SJCRH30 (cell line): ENCODE results near the gene COL16A1. TPM values are rescaled to one million over a fixed set of nuclear protein-coding genes. Genes with fewer than 3 reads are reported as not detected.

Experiments
- DNase-seq, 2 experiments: peaks; one replicate each; pipeline ENCODE4 v3.0.0-alpha.2; 2015 to 2020
- H3K27ac ChIP-seq: fragments of 250-450 bp; sonication (Bioruptor Pico); 2 replicates; pipeline ENCODE4 v1.5.1; 2020; ENCODE audit warnings: mild to moderate bottlenecking, moderate library complexity
- H3K27me3 ChIP-seq: fragments of 250-450 bp; sonication (Bioruptor Pico); 2 replicates; pipeline ENCODE4 v1.5.1; 2020; ENCODE audit warnings: mild to moderate bottlenecking, moderate library complexity
- H3K36me3 ChIP-seq: fragments of 250-450 bp; sonication (Bioruptor Pico); 2 replicates; pipeline ENCODE4 v1.5.1; 2020; ENCODE audit warnings: mild to moderate bottlenecking, moderate library complexity
- H3K4me1 ChIP-seq: fragments of 250-450 bp; sonication (Bioruptor Pico); 2 replicates; pipeline ENCODE4 v1.5.1; 2020; ENCODE audit warnings: mild to moderate bottlenecking, moderate library complexity
- H3K4me3 ChIP-seq: fragments of 250-450 bp; sonication (Bioruptor Pico); 2 replicates; pipeline ENCODE4 v1.5.1; 2020; ENCODE audit warnings: mild to moderate bottlenecking, moderate library complexity
- H3K9me3 ChIP-seq: fragments of 250-450 bp; sonication (Bioruptor Pico); replicated peaks from 2 replicates; pipeline ENCODE4 v1.5.1; 2020; ENCODE audit warnings: mild to moderate bottlenecking, moderate library complexity
- total RNA-seq: library from RNA; depleted of rRNA; stranded (reverse); fragments of >200 nt; shearing (Covaris generic); gene quantifications from 2 replicates; pipeline ENCODE4 v1.2.3, GENCODE V29; 2014

COL16A1 gene
- total RNA-seq, 1 experiment from 2014 or later, result 2.7 TPM

DNA sequence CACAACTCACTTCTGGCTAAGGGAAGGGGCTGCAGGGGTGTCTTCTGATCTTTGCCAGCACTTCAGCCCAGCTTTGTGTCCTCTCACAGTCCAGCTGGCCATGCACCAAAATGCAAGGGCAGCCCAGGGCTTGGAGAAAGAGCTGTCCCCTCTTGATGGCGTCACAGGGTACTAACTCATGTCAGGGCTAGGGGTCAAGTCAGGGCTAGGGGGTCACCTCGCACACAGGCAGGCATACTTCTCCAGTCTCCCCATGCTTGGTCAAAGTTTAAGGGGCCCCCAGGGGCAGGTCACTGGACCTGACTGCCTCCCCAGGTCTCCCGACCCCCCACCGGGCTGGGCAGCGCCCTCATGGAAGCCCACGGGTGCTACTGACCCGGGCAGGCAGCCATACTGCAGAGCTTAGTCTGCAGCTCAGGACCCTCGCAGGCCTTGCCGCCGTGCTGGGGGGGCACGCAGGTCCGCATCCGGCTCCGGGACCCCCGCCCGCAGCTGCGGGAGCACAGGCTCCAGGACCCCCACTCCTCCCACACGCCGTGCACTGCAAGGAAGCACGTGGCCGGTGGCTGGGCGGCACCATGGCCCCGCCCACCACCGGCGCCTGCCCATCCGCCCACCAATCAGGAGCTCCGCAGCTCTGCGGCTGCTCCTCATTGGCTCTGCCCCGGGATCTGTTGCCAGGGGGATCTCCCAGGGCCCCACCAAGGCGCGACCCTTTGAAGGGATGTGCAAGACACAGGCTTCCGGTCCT is 38.8 kb upstream of the COL16A1 start:
- Histone ChIP-seq H3K9me3 (no peaks in the 10 kb centered on the region), H3K4me1 (no peaks in the 10 kb centered on the region), H3K36me3 (no peaks in the 10 kb centered on the region), H3K27me3 (peaks cover 14% of the 10 kb centered on the region), H3K4me3 (no peak overlapping the region), H3K27ac (no peak overlapping the region)
- no peak for DNase-seq

DNA sequence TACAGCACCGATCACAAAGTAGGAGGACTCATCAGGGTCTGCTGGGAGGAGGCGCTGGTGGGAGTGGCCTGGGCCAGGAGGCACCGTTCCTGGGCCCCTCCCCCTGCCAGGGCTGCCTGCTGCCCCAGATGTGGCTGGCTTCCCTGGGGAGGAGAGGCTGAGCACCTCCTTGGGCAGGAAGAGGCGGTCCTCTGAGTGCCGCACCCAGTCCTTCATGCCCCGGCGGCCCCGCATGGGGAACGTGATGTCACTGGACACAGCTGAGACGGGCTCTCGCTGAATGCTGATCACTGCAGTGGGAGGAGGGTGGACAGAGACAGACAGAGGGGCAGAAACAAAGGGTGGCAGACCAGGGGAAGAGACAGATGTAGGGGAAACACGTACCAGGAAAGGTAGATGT is 35.5 kb upstream of the COL16A1 start:
- H3K4me1 ChIP-seq, result no peaks in the 10 kb centered on the region
- no peak overlapping the region for H3K27ac ChIP-seq
- no peaks in the 10 kb centered on the region for H3K36me3 ChIP-seq
- H3K4me3 ChIP-seq, result no peak overlapping the region
- no peaks in the 10 kb centered on the region for H3K9me3 ChIP-seq
- no peak for DNase-seq
- H3K27me3 ChIP-seq, result peaks cover 20% of the 10 kb centered on the region

DNA sequence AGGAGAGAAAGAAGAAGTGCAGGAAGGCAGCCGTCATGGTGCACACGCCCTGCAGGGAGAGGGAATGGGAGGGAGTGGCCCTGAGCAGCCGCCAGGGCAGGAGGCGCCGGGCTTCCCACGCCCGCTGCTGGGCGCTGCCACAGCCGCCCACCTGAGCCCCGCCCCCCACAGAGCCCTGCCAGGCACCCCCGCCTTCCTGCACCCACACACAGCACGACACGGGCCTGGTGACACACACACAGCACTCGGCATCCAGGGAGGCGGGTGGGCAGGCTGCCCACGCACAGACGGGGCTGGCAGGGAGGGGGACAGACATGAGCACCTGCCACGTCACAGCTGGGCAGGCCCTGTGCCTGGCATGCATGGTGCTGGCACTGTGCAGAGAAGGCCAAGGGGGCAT is 32.9 kb upstream of the COL16A1 start:
- Histone ChIP-seq H3K4me1 (no peaks in the 10 kb centered on the region), H3K4me3 (no peak overlapping the region), H3K9me3 (no peaks in the 10 kb centered on the region), H3K36me3 (no peaks in the 10 kb centered on the region), H3K27me3 (peaks cover 35% of the 10 kb centered on the region), H3K27ac (no peak overlapping the region)
- no peak for DNase-seq

DNA sequence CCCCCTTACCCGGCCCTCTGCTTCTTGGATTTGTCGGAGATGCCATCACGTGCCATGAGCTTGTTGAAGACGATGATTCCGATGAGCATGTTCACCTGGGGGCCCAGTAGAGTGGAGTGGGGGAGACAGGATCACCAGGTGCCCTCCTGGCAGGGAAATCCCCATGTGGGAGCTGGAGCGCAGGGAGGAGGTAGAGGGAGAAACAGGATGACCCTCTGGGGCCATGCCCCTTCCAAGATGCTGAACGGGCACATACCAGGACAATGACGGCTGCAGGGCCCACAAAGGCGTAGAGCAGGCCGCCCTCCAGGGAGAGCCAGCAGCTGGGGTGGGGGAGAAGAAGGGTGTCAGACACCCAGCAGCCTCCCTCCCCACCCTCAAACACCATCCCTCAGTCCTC is 31.8 kb upstream of the COL16A1 start:
- no peak overlapping the region for H3K4me3 ChIP-seq
- H3K36me3 ChIP-seq, result no peaks in the 10 kb centered on the region
- DNase-seq, result no peak
- H3K27ac ChIP-seq, result no peak overlapping the region
- H3K4me1 ChIP-seq, result no peaks in the 10 kb centered on the region
- no peaks in the 10 kb centered on the region for H3K9me3 ChIP-seq
- peaks cover 36% of the 10 kb centered on the region for H3K27me3 ChIP-seq

- H3K4me1 ChIP-seq, result no peaks in the 10 kb centered on the region
- no peak overlapping the region for H3K4me3 ChIP-seq
- DNase-seq, result no peak
- no peaks in the 10 kb centered on the region for H3K36me3 ChIP-seq
- H3K9me3 ChIP-seq, result no peaks in the 10 kb centered on the region
- H3K27me3 ChIP-seq, result peaks cover 41% of the 10 kb centered on the region
- no peak overlapping the region for H3K27ac ChIP-seq
Observed at GRCh38 chr1:31734582-31735107, 30.8 kb upstream of the COL16A1 start.

- Histone ChIP-seq H3K36me3 (no peaks in the 10 kb centered on the region), H3K27ac (no peak overlapping the region)
Observed at GRCh38 chr1:31733389-31734219, 29.8 kb upstream of the COL16A1 start.

GRCh38 chr1:31732751-31733289 is 29.0 kb upstream of the COL16A1 start:
- no peaks in the 10 kb centered on the region for H3K4me1 ChIP-seq
- H3K27ac ChIP-seq, result no peak overlapping the region
- peaks cover 38% of the 10 kb centered on the region for H3K27me3 ChIP-seq
- H3K4me3 ChIP-seq, result no peak overlapping the region
- no peaks in the 10 kb centered on the region for H3K36me3 ChIP-seq
- no peaks in the 10 kb centered on the region for H3K9me3 ChIP-seq
- no peak for DNase-seq

More at GRCh38 chr1:31733389-31734219, 29.8 kb upstream of the COL16A1 start:
- Histone ChIP-seq H3K27me3 (peaks cover 43% of the 10 kb centered on the region), H3K4me1 (no peaks in the 10 kb centered on the region), H3K4me3 (no peak overlapping the region), H3K9me3 (no peaks in the 10 kb centered on the region)
- DNase-seq, result no peak

DNA sequence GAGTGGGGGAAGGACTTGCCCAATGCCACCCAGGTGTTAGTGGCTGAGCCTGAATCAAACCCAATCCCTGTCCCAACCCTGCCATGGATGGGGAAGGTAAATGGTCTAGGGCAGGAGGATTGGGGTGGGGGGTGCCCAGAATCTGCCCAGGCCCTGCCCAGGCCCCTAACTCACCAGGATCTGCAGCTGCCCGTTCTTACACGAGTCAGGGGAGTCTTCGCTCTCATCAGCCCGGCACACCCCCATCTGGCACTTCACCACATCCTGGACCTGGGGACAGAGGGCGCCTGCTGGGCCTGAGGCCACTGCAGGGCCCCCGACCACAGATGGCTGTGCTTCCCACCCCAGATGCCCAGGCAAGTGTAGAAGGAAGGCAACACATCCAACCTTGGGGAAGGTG is 28.5 kb upstream of the COL16A1 start:
- no peaks in the 10 kb centered on the region for H3K36me3 ChIP-seq
- DNase-seq, result no peak
- no peaks in the 10 kb centered on the region for H3K9me3 ChIP-seq

DNA sequence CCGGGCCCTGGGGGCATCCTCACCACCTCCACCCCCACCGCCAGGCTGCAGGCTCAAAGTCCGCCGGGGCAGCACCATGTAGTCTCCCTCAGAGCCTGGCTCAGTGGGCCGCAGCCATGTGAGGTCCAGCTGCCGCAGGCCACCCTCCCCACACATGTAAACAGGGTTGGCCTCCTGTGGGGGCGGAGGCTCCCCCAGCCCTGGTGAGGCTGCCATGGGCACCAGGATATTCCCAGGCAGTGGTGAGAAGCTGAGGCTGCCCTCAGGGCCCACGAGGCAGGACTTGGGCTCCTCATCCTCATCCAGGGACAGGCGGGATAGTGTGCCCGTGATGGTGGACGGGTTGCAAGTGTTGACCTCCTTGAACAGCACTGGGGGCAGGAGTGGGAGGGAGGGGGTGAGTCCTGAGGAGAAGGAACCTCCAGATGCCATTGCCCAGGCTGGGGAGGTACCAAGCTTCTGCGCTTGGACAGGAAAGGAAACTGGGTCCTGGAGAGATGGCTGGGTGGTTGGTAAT is 27.3 kb upstream of the COL16A1 start:
- DNase-seq, result no peak
- no peak overlapping the region for H3K27ac ChIP-seq
- no peaks in the 10 kb centered on the region for H3K9me3 ChIP-seq
- H3K4me3 ChIP-seq, result no peak overlapping the region
- H3K4me1 ChIP-seq, result no peaks in the 10 kb centered on the region
- H3K36me3 ChIP-seq, result no peaks in the 10 kb centered on the region
- H3K27me3 ChIP-seq, result peaks cover 35% of the 10 kb centered on the region

More for the DNA sequence above, 28.5 kb upstream of the COL16A1 start:
- Histone ChIP-seq H3K4me3 (no peak overlapping the region), H3K4me1 (no peaks in the 10 kb centered on the region), H3K27ac (no peak overlapping the region), H3K27me3 (peaks cover 38% of the 10 kb centered on the region)

DNA sequence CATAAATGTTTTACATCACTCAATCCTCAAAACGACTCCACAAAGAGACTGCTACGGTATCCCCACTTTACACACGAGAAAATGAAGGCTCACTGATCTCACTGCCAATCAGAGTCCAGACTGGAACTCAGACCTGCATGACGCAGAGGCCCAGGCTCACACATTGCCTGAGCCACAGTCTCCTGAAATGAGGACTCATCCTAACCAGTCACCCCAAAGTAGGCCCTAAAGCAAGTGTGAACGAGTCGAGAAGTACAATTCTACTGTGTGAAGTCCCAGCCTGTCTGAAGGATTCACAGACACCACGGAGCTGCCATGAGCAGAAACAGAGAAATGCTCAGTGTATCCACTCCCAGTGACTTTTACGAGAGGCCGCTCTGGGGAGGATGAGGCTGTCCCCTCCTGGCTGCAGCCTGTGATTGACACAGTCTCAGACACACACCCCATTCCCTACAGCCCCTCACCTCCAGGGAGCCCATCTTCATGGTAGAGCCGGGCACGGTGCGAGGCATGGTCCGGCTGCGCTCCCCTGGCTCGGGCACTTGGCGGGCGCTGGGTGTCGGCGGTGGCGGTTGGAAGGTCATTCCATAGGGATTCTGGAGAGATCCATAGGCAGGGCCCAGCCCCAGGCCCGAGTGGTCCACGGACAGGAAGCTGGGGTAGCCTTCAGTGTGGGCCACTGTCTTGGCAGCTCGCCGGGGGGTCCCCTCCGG is 26.7 kb upstream of the COL16A1 start:
- no peak overlapping the region for H3K27ac ChIP-seq
- H3K4me3 ChIP-seq, result no peak overlapping the region
- H3K36me3 ChIP-seq, result no peaks in the 10 kb centered on the region

GRCh38 chr1:31727849-31728248 is 24.0 kb upstream of the COL16A1 start:
- no peak for DNase-seq
- Histone ChIP-seq H3K27ac (no peak overlapping the region), H3K27me3 (peaks cover 25% of the 10 kb centered on the region), H3K4me1 (no peaks in the 10 kb centered on the region), H3K36me3 (no peaks in the 10 kb centered on the region), H3K4me3 (no peak overlapping the region), H3K9me3 (no peaks in the 10 kb centered on the region)

More for the DNA sequence above, 26.7 kb upstream of the COL16A1 start:
- DNase-seq, result no peak
- Histone ChIP-seq H3K9me3 (no peaks in the 10 kb centered on the region), H3K4me1 (no peaks in the 10 kb centered on the region), H3K27me3 (peaks cover 35% of the 10 kb centered on the region)

- Histone ChIP-seq H3K4me1 (no peaks in the 10 kb centered on the region), H3K4me3 (no peak overlapping the region), H3K9me3 (no peaks in the 10 kb centered on the region), H3K36me3 (no peaks in the 10 kb centered on the region), H3K27ac (no peak overlapping the region), H3K27me3 (peaks cover 18% of the 10 kb centered on the region)
- DNase-seq, result no peak
Observed at GRCh38 chr1:31727195-31727594, 23.4 kb upstream of the COL16A1 start.

DNA sequence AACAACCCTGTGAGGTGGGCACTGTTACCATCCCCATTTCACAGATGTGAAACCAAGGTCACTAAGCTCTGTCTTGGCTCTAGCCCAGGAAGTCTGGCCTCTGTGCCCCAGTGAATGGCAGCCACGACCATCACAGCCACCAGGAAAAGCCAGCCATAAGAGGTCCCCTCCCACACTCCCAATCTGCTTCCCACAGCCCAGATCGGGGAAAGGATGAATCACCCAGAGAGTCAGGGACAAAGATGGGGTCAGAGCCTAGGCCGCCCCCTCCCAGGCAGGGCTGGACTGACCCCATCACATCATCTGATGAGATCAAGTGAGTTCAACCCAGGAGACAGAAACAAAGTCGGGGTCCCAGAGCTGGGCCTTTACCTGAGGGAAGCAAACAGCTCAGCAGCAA is 22.9 kb upstream of the COL16A1 start:
- Histone ChIP-seq H3K36me3 (no peaks in the 10 kb centered on the region), H3K27me3 (peaks cover 17% of the 10 kb centered on the region), H3K27ac (no peak overlapping the region), H3K4me1 (no peaks in the 10 kb centered on the region), H3K4me3 (no peak overlapping the region), H3K9me3 (no peaks in the 10 kb centered on the region)
- no peak for DNase-seq

DNA sequence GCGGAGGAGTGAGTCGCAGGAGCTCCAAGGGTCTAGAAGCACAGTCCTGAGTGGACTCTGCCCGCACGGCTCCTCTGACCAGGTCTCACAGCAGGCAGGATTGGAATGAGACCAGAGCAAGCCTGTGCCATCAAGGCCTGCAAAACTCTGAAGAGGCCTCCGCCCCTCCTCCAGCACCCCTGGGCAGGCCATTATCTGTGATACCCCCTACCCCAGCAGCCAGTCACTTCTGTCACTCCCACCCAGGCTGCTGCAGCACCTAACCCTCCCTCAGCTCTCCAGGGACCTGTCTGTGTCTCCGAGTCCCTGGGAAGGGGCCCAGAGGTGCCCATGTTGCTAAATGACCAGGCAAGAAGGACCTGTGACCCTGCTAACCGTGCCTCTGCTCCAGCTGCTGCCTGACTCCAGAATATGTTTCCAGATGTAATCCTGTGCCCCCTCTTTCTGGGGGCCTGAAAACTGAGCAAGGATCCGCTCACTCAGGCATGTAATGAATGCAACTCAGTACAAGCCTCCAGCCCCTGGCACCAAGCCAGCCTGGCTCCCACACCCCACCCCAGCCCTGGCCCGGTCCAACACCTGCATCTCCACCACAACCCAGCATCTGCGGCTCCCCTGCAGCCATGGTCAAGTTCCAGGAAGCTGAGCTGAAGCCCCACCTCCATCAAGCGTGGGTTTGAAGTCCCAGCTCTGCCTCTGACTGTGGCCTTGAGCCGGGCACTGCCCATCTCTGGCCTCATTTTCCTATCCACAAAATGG is 22.1 kb upstream of the COL16A1 start:
- H3K4me3 ChIP-seq, result no peak overlapping the region
- no peak for DNase-seq
- no peaks in the 10 kb centered on the region for H3K9me3 ChIP-seq
- no peaks in the 10 kb centered on the region for H3K4me1 ChIP-seq
- no peak overlapping the region for H3K27ac ChIP-seq
- H3K36me3 ChIP-seq, result no peaks in the 10 kb centered on the region
- H3K27me3 ChIP-seq, result peaks cover 17% of the 10 kb centered on the region
